ENCODE measurements around the gene IL18RAP.
A peak's percentile ranks its signal among the peaks of the same experiment; 100 is the strongest.

Gene IL18RAP

DNA sequence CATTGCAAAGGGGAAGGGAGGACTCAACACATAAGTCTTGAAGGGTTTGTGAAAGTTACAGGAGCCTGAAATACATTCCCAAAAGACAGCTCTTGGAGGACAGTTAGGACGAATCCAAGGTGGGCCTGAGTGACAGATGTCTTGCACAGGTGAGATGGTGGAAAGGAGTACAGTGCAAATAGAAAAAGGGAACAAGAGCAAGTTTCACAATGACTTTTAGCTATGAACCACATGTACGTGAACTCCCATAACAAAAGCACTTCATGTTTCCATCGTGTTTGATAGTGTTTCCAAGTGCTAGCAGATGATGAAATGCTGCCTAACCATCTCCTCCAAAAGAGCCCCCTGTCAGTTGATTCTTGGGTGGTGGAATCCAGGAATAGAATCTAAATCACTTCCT lies 1.8 kb downstream of the IL18RAP start:
- ATAC-seq: peak; percentile 47 to 59

DNA sequence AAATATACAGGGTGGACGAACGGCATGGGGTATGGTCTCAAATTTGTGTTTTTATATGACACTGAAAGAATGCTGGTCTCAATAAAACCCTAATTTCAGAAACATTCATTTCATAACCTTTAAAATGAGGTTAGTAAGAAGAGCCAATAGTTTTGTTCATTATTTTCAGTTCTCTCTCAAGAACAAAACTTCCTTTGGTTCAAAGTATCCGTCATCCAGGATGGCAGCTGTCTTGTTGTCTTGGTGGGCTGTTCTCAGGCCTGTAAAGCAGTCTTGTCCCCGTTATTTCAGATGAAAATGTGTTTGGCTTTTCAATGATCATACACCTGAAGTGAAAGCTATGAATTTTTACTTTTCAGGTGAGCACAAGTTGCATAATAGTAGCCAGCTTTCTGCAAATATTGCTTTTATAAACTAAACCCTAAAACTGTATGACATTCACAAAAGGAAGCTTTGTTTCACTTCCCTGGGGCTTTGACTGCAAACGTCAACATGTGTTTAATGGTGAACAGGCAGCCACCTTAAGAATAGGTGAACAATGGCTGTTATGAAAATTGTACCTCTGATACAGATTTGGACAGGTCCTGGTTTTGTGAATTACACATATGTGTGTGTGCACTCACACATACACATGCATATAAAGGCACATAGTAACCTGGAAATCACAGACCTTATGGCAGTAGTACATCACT lies 2.6 kb downstream of the IL18RAP start:
- ATAC-seq: no peak

DNA sequence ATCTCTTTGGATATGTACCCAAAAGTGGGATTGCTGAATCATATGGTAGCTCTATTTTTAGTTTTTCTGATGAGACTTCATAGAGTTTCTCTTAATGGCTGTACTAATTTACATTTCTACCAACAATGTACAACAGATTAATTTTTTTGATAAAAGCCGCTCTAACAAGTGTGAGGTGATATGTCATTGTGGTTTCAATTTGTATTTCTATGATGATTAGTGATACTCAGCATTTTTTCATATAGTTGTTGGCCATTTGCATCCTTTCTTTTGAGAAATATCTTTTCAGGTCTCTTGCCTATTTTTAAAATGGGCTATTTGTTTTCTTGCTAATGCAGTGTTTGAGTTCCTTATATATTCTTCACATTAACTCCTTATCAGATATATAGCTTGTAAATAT lies 4.3 kb downstream of the IL18RAP start:
- no peak for ATAC-seq

DNA sequence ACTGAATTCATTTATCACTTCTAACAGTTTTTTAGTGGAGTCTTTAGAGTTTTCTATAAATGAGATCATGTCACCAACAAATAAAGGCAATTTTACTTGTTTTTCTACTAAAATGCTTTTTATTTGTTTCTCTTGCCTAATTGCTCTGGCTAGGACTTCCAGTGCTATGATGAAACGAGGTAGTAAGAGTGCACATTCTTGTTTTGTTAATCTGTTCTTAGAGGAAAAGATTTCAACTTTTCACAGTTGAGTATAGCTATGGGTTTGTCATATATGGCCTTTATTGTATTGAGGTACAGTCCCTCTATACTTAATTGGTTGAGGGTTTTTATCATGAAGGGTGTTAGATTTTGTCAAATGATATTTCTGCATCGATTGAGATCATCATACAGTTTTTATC lies 5.6 kb downstream of the IL18RAP start:
- no peak for ATAC-seq

DNA sequence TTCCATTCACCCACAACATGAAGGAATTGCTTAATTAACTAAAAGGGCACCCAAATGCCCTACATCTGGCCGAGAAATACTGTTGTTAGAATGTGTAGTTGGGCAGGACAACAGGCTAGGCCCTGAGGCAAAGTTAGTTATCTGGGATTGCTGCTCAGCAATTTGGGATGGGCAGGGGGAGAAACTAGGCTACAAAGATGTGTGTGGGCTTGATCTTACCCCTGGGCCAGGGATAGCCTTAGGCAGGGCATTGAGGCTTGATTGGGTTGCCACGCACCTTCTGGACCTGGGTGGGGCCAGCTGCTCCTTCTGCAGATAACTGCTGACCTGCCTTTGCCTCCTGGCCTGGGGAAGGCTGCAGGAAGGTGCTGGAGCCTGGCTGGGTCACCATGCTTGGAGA lies 9.4 kb downstream of the IL18RAP start:
- ATAC-seq: no peak

DNA sequence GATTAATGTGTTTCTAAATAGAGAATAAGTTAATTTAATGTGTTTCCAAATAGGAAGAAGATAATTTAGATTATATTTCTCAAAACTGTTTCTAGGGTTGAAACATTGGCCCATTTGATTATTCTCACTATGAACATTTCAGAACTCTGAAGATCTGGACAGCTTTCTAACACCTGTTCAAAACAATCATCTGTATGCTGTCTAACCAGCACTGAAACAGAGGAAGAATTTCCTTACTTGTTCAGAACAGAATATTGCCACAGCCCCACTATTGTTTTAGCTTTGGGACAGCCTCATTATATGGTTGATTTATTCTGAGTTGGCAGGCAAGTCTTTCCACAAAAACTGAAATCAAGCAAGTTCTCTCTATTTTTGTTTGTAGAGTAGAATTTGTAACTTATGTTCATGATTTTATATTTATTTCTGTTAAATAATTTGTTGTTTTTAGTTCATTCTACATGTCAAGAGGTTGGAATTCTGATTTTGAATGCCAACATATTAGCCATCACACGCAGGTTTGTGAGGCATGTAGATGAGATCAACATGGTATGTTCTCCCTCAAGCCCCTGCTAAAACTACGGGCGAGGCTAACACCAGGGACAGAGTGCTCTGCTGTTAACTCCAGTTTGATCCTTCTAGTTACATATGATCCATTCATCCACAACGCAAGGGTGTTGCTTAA lies 11.2 kb downstream of the IL18RAP start:
- no peak for ATAC-seq

DNA sequence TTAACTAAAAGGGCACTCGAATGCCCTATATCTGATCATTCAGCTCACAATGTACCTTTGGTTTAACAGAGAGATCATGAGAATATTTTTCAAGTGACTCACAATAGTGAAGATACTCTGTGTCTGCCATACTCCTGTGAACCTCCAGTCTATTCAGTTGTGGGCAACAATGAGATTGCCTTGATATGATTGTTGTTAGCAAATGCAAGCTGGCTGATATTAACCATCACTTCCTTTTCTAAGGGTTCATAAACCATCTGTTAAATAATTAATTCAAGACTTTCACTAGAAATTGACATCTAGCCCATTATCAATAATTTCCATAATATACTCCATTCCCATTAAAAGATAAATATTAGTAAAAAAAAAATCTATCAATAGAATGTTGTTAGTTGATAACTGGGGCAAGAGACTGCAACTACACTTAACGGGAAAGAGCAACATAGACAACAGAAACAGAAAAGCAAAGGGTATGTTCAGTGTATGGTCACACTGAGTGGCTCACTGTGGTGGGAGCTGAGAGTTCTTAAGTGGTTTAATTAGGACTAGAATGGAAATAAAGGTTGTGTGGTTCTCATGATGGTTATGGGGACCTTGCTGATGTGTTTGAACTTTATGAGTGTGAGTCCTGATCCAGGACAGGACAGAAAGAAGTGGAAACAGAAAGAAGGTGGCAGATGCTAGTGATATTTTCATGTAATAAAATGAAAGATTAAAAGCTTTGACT lies 11.9 kb downstream of the IL18RAP start:
- ATAC-seq: peak; percentile 14 to 15

DNA sequence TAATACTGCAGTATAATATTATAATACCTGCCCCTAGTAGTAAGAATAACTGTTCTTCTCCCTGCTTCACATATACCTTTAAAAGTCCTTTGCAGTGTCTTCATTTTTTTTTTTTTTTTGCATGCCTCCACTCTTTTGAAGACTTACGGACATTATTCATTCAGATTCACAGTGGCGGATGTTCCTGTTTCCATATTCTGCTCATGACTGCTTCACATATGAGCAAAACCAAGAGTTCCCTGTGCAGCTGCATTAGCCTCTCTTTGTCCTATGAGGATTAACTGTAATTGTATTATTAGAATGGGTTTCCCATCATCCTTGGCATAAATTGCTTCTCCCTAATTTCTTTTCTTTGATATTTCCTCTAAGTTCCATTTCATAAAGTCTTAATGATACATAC lies 12.8 kb downstream of the IL18RAP start:
- no peak for ATAC-seq

DNA sequence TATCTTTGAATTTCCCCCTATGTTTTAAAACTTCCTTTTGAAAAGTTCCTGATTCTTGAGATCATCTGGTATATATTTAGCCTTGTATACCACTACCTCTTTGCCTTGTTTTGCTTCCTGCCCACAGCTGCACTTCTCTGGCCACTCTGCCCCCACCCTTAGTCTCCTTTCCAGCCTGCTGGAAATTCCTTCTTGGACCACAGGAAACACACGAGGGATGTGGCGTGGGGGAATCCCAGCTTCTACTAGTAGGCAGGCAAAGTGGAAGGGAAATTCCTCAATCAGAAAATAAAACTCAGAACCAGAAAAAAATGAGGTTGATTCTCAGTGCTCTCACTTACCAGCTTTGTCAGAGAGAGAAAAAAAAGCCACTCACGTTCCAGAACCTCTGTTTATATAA lies 13.4 kb downstream of the IL18RAP start:
- ATAC-seq: no peak

DNA sequence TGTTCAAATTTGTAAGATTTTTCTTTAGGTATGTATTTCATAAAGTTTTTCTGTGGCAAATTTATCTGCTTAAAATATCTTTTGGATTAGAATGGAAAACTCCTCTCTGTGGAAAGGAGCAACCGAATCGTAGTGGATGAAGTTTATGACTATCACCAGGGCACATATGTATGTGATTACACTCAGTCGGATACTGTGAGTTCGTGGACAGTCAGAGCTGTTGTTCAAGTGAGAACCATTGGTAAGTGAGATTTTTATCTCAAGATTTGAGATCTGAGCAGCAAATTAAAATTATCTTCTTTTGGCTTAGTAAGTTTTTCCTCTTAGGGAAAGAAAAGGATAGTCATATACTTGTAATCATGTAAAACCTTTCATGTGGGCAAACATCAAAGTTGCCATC lies 14.2 kb downstream of the IL18RAP start:
- peak in 1 of 2 donors; percentile 51 for ATAC-seq

DNA sequence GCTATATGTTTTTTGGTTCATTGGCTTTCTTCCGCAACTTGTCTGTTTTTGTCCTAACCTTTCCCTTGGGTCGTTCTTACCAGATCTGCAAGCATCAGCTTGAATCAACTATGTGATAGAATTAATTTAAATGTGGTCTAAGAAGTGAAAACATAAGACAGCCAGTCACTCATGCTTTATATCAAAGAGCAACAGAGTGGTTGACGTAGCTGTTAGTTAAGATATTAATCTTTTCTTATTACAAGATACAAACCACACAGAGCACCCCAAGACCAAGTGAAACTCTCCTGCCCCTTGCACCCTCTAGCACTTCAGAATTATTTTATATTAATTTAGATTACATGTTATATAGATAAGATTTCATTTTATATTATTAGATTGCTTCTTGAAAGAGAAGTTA lies 15.2 kb downstream of the IL18RAP start:
- ATAC-seq: peak; percentile 68 to 70

DNA sequence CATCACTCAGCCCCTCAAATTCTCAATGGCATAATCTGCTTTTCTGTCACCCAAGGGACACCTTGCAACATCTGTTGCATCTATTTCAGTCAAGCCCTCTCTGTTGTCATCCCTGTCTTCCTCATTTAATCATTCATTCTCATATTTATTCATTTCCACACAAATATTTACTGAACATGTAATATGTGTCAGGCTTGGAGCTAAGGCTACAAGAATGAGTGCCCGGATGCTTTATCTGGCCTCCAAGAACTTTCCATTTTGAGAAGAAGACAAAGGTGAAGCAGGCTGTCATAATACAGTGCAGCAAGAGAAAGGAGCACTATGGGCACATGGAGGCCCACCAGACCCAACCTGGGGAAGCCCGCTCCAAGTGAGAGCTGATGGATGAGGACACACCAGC lies 15.6 kb downstream of the IL18RAP start:
- no peak for ATAC-seq

DNA sequence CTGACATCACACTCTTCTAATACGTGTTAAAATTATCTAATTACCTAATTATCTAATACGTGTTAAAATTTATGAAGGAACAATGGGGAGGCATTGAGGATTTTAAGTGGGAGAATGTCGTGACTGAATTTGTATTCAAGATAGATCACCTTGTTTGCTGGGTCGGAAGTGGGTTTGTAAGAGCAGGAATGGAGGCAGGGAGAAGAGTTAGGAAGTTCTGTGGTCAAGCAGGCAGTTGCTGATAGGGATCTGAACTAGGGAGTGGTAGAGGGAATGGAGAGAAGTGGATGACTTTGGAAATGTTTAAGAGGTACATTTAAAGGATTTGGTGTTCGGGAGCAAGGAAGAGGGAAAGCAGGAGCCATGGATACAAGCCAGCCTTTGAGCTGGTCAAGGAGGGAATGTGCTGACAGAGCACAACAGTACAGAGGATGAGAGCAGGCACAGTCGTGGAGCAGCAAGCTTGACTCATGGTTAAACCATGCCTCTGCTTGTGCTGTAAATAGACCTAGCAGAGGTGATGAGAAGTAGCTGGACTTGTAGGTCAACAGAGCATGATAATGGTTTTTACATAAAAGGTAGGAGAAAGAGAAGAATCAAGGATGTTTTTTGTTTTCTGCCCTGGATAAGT lies 16.2 kb downstream of the IL18RAP start:
- no peak for ATAC-seq

DNA sequence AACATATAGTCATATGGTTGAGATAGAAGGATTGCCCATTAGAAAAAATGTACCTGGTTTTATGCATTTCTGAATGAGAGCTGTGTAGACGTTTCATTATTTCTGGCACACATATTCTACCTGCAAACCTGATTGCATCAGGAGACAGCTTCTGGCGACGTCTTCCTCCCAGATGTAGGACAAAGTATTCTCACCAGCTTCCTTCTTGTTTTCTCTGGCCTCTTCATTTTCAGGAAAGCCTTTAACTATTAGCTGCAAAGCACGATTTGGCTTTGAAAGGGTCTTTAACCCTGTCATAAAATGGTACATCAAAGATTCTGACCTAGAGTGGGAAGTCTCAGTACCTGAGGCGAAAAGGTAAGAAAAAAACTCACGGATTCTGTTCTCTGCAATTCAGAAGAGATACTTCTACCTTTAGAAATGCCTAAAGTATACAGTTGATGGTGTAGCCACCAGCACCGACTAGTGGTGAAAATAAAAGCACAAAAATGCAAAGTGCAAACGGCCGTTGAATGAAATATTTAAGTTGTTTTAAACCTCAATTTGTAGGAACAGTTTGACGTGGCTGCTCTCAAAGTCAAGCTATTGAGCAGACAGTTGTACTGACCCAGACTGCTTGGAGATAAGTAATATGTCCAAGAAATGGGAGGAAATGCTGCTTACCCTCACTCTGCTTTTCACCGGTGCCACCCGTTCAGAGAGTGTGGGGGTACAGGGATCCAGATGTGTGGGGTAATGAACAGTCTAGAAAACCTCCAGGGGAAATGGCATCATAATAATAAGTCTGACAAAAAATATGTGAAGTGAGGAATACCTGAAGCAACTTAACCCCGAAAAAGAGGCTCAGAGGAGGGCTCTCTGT lies 20.2 kb downstream of the IL18RAP start:
- peak; percentile 72 to 82 for ATAC-seq

DNA sequence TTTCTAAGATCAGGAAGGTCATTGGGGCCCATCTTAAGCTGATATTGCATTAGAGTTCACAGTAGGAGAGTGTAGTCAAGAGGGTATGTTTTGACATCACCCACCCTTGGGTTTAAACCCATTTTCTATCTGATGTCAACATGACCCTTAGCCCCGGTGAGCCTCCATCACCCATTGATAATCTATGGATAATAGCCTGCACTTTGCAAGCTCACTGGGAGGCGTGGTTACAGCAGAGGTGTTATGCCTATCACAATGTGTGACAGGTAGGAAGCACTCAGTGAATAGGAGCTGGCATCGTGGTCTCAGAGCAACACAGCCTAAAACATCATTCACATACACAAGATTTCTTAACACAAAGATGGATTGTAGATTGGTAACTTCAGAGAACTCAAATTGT lies 21.3 kb downstream of the IL18RAP start:
- ATAC-seq: no peak

DNA sequence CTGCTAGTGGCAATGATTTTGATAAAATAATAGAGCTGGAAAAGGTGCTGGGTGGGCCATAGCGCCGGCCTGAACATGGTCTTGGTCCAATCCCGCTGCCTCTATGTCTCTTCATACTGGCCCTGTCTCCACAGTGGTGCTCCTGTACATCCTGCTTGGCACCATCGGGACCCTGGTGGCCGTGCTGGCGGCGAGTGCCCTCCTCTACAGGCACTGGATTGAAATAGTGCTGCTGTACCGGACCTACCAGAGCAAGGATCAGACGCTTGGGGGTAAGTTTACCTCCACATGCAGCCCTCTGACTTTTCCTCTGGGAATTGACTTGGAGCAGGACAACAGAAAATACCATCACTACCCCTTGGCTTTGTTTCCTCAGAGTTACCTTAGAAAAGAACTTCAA lies 24.0 kb downstream of the IL18RAP start:
- no peak for ATAC-seq

DNA sequence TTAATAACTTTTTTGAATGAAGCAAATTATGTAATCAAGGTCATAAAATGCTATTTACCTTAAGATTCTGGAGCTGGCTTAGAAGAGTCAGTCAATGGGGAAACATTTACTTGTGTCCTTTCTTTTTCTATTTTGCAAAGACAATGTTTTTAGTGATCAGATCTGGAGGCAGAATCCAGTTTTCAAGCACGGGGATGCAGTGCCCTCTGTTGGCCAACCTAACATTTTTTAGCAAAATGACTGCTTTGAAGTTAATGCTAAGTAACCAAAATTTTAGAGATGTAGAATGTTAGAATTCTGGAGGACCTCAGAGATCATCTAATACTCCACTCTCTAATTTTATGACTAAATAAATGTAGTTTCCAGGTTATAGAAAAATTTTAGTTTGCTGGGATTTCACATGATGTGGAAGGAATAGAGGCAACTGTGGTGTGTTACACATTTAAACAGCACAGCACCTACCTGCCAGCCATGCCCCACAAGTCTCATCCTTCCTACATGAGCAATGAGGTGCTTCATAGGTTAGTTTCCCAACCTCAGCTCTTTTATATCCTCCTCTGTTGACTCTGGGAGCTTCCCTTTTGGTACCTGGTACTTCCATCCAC lies 26.5 kb downstream of the IL18RAP start:
- ATAC-seq: no peak

DNA sequence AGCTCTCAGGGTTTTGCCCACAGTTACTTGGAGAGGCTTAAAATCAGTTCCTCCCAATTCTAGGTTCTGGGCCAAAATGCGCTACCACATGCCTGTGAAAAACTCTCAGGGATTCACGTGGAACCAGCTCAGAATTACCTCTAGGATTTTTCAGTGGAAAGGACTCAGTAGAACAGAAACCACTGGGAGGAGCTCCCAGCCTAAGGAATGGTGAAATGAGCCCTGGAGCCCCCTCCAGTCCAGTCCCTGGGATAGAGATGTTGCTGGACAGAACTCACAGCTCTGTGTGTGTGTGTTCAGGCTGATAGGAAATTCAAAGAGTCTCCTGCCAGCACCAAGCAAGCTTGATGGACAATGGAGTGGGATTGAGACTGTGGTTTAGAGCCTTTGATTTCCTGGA lies 29.0 kb downstream of the IL18RAP start:
- no peak for ATAC-seq

DNA sequence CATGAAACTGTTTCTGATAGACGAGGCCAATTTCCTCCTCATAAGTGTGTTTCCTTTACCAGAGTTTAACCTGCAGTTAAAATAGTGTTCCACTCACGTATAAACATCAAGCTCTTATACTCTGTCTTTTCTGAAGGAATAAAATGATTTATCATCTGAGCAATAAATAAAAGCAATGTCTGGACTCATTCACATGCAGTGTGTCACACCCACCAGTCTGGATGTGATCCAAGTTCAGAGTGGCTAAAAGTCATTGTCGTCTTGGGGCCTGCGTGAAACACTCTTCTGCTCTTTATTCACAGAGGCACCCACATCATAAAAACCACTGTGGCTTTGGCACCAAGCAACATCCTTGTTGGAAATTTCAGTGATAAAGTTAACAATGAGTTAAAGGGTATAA lies 30.5 kb downstream of the IL18RAP start:
- no peak for ATAC-seq

DNA sequence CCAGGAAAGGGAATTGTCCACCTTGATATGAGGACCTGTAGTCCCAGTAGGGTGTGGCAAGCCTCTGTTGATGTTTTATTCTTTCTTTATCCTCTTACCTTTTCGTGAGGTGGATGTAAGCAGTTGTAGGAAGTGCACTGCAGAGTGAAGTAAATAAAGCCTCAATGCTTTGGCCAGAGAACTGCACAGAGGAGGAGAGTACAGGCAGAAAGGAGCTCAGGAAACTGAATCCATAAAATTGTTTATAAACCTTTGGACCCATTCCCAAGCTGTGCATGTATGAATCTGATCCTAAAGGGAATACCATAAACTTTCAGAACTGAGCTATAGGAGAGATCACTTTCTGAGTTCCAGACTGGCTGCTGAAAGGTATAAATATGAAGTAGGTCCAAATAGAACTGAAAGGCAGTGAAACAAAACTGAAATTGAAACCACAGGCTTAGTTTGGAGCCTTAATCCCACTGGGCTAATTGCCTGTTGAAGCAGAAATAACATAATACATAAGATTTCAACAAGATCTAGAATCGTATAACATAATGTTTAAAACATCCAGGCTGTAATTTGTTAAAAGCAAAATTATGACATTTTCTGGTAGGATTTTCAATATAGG lies 32.2 kb downstream of the IL18RAP start:
- ATAC-seq: no peak

DNA sequence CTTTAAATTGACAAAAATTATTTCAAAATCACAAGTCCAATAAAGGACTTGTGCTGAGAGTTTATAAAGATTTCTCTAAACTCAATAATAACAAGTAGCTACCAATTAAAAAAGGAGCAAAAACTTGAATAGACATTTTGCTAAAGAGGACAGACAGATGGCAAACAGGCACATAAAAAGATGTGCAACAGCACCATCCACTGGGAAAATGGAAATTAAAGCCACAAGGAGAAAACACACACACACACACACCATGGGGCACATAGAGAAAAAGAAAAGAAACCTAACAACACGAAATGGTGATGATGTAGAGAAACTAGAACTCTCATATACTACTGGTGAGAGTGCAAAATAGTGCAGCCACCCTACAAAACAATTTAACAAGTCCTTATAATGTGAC lies 37.5 kb downstream of the IL18RAP start:
- ATAC-seq: no peak

DNA sequence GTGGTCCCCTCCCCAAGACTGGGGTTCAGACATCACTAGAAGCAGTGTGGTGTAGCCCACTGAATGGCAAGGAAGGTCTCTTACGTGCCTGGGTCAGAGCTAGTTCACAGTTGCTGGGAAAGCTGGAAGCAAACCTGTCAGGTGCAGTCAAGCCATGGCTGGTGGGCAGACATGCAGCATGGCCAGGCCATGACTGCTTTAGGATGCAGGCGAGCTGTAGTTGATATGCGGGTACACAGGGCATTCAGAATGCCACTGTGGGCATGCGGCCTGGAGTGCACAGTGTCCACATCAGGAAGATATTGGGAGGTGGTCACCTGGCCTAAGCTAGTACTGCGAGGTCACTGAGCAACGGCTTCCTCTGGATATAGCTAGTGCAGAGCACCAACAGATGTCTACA lies 38.2 kb downstream of the IL18RAP start:
- no peak for ATAC-seq

Measured in activated CD4-positive, CD25-positive, alpha-beta regulatory T cell treated with anti-CD3 and anti-CD28 coated beads, Interleukin-2, amount 50 U/mL, for 24 hours (primary cell).